Activated CD4-positive, alpha-beta memory T cell treated with anti-CD3 and anti-CD28 coated beads for 36 hours (primary cell): ENCODE measurements around the gene STXBP2. TPM values are rescaled to one million over a fixed set of nuclear protein-coding genes. Genes with fewer than 3 reads are reported as not detected.
A peak's percentile ranks its signal among the peaks of the same experiment; 100 is the strongest.

ENCODE experiments used
- CTCF ChIA-PET: fragments of 350-600 bp; sonication (Branson Sonifier 250); formaldehyde crosslinking; loops from one replicate; lab custom pipeline; 2021; ENCODE audit warnings: antibody characterized with exemption, inconsistent platforms; lab: Charles Lee
- POLR2A ChIA-PET: fragments of 350-600 bp; sonication (Branson Sonifier 250); formaldehyde crosslinking; loops from one replicate; lab custom pipeline; 2021; ENCODE audit warnings: antibody characterized with exemption; lab: Charles Lee
- DNase-seq: peaks from one replicate; pipeline ENCODE4 v3.0.0-alpha.2; 2020
- H3K27ac Mint-ChIP-seq: one replicate; pipeline ENCODE4 v1.8.0; 2021; ENCODE audit warnings: mixed read lengths
- H3K27me3 Mint-ChIP-seq: one replicate; pipeline ENCODE4 v1.8.0; 2021; ENCODE audit warnings: mixed read lengths
- H3K36me3 Mint-ChIP-seq: one replicate; pipeline ENCODE4 v1.8.0; 2021; ENCODE audit warnings: mixed read lengths
- H3K4me1 Mint-ChIP-seq: one replicate; pipeline ENCODE4 v1.8.0; 2021; ENCODE audit warnings: low read depth, mixed read lengths
- H3K4me3 Mint-ChIP-seq: one replicate; pipeline ENCODE4 v1.8.0; 2021; ENCODE audit warnings: mild to moderate bottlenecking, mixed read lengths
- H3K9me3 Mint-ChIP-seq: one replicate; pipeline ENCODE4 v1.8.0; 2021; ENCODE audit warnings: mixed read lengths
- intact Hi-C: fragments of 100-400 bp; cut with micrococcal nuclease; formaldehyde crosslinking; loops from one replicate; pipeline ENCODE4 v1.15.1; 2023
- total RNA-seq, 2 experiments: library from RNA; stranded (reverse); gene quantifications; one replicate each; pipeline ENCODE4 v1.2.3, GENCODE V29; 2021

The STXBP2 gene
- total RNA-seq, 2 experiments from 2014 or later, result 109 to 111 TPM

GRCh38 chr19:7618348-7618747 lies 18.6 kb upstream of the STXBP2 start:
- ChIA-PET CTCF (no interaction called here), POLR2A (no interaction called here)
- H3K4me3 Mint-ChIP-seq, result no peak overlapping the region

GRCh38 chr19:7618771-7619510 lies 18.0 kb upstream of the STXBP2 start:
- ChIA-PET CTCF (no interaction called here), POLR2A (no interaction called here)
- DNase-seq, result no peak
- Mint-ChIP-seq H3K4me1 (no peaks in the 10 kb centered on the region), H3K9me3 (no peaks in the 10 kb centered on the region), H3K27me3 (no peaks in the 10 kb centered on the region), H3K36me3 (peaks cover 35% of the 10 kb centered on the region), H3K4me3 (no peak overlapping the region), H3K27ac (no peak overlapping the region)
- intact Hi-C loops, result no loop called here

More at GRCh38 chr19:7618348-7618747, 18.6 kb upstream of the STXBP2 start:
- no peak for DNase-seq
- H3K27me3 Mint-ChIP-seq, result no peaks in the 10 kb centered on the region
- no peak overlapping the region for H3K27ac Mint-ChIP-seq
- peaks cover 35% of the 10 kb centered on the region for H3K36me3 Mint-ChIP-seq
- H3K4me1 Mint-ChIP-seq, result no peaks in the 10 kb centered on the region
- H3K9me3 Mint-ChIP-seq, result no peaks in the 10 kb centered on the region
- intact Hi-C loops, result no loop called here

- H3K9me3 Mint-ChIP-seq, result no peaks in the 10 kb centered on the region
- intact Hi-C loops, result no loop called here
- peaks cover 37% of the 10 kb centered on the region for H3K36me3 Mint-ChIP-seq
- CTCF ChIA-PET, result no interaction called here
- H3K27ac Mint-ChIP-seq, result no peak overlapping the region
- H3K4me1 Mint-ChIP-seq, result no peaks in the 10 kb centered on the region
- no peaks in the 10 kb centered on the region for H3K27me3 Mint-ChIP-seq
- no peak overlapping the region for H3K4me3 Mint-ChIP-seq
- DNase-seq, result no peak
- POLR2A ChIA-PET, result no interaction called here
Observed at GRCh38 chr19:7619671-7620441, 17.1 kb upstream of the STXBP2 start.

- peaks cover 37% of the 10 kb centered on the region for H3K36me3 Mint-ChIP-seq
Observed at GRCh38 chr19:7620442-7621412, 16.2 kb upstream of the STXBP2 start.

GRCh38 chr19:7622933-7623685 lies 13.8 kb upstream of the STXBP2 start:
- no peak overlapping the region for H3K4me3 Mint-ChIP-seq
- H3K4me1 Mint-ChIP-seq, result peaks cover 9% of the 10 kb centered on the region
- ChIA-PET POLR2A (no interaction called here), CTCF (interaction anchor here (0.7 kb wide), 1 partner anchor 176 kb away, joined by 3 read pairs; no protein-coding TSS in a partner anchor)
- no peaks in the 10 kb centered on the region for H3K9me3 Mint-ChIP-seq
- intact Hi-C loops, result no loop called here
- no peaks in the 10 kb centered on the region for H3K27me3 Mint-ChIP-seq
- no peak for DNase-seq
- H3K36me3 Mint-ChIP-seq, result peaks cover 32% of the 10 kb centered on the region
- no peak overlapping the region for H3K27ac Mint-ChIP-seq

More at GRCh38 chr19:7620442-7621412, 16.2 kb upstream of the STXBP2 start:
- Mint-ChIP-seq H3K4me3 (no peak overlapping the region), H3K4me1 (no peaks in the 10 kb centered on the region), H3K27ac (no peak overlapping the region), H3K9me3 (no peaks in the 10 kb centered on the region), H3K27me3 (no peaks in the 10 kb centered on the region)
- intact Hi-C loops, result no loop called here
- POLR2A ChIA-PET, result no interaction called here
- CTCF ChIA-PET, result no interaction called here
- DNase-seq, result no peak

GRCh38 chr19:7623725-7624603 lies 12.9 kb upstream of the STXBP2 start:
- ChIA-PET POLR2A (no interaction called here), CTCF (interaction anchor here (0.7 to 0.8 kb wide), 2 partner anchors 56 to 175 kb away, joined by 3 read pairs; no protein-coding TSS in a partner anchor)
- intact Hi-C loops, result no loop called here
- Mint-ChIP-seq H3K27me3 (no peaks in the 10 kb centered on the region), H3K9me3 (no peaks in the 10 kb centered on the region), H3K36me3 (peaks cover 25% of the 10 kb centered on the region), H3K4me1 (peaks cover 18% of the 10 kb centered on the region), H3K27ac (no peak overlapping the region), H3K4me3 (no peak overlapping the region)
- no peak for DNase-seq

- POLR2A ChIA-PET, result no interaction called here
- CTCF ChIA-PET, result no interaction called here
- intact Hi-C loops, result no loop called here
Observed at GRCh38 chr19:7624810-7625209, 12.1 kb upstream of the STXBP2 start.

GRCh38 chr19:7625763-7626372 lies 11.0 kb upstream of the STXBP2 start:
- peaks cover 29% of the 10 kb centered on the region for H3K36me3 Mint-ChIP-seq
- H3K27me3 Mint-ChIP-seq, result no peaks in the 10 kb centered on the region
- DNase-seq, result no peak
- intact Hi-C loops, result no loop called here
- no peak overlapping the region for H3K4me3 Mint-ChIP-seq
- no peaks in the 10 kb centered on the region for H3K9me3 Mint-ChIP-seq
- ChIA-PET CTCF (no interaction called here), POLR2A (no interaction called here)
- peaks cover 32% of the 10 kb centered on the region for H3K4me1 Mint-ChIP-seq
- no peak overlapping the region for H3K27ac Mint-ChIP-seq

More at GRCh38 chr19:7624810-7625209, 12.1 kb upstream of the STXBP2 start:
- H3K27me3 Mint-ChIP-seq, result no peaks in the 10 kb centered on the region
- H3K9me3 Mint-ChIP-seq, result no peaks in the 10 kb centered on the region
- DNase-seq, result no peak
- no peak overlapping the region for H3K27ac Mint-ChIP-seq
- H3K4me1 Mint-ChIP-seq, result peaks cover 24% of the 10 kb centered on the region
- no peak overlapping the region for H3K4me3 Mint-ChIP-seq
- H3K36me3 Mint-ChIP-seq, result peaks cover 31% of the 10 kb centered on the region

- no peaks in the 10 kb centered on the region for H3K27me3 Mint-ChIP-seq
- POLR2A ChIA-PET, result no interaction called here
- H3K36me3 Mint-ChIP-seq, result peaks cover 22% of the 10 kb centered on the region
- peak overlapping the region; percentile 1 for H3K4me3 Mint-ChIP-seq
- no peaks in the 10 kb centered on the region for H3K9me3 Mint-ChIP-seq
- peaks cover 33% of the 10 kb centered on the region for H3K4me1 Mint-ChIP-seq
- no peak overlapping the region for H3K27ac Mint-ChIP-seq
- CTCF ChIA-PET, result interaction anchor here (1.5 kb wide), 1 partner anchor 59 kb away, joined by 3 read pairs; no protein-coding TSS in a partner anchor
- no peak for DNase-seq
- intact Hi-C loops, result no loop called here
Observed at GRCh38 chr19:7627166-7627565, 9.7 kb upstream of the STXBP2 start.
